Kidney glomerular epithelial cell (primary cell): ENCODE data around the gene CCNE1.
A peak's percentile ranks its signal among the peaks of the same experiment; 100 is the strongest.

Experiments
- DNase-seq: peaks from one replicate; lab custom pipeline; 2025; lab: John Stamatoyannopoulos, UW

Gene CCNE1

GRCh38 chr19:29844891-29845573 lies 33.2 kb downstream of the CCNE1 start:
- peak; percentile 88 for DNase-seq

- no peak for DNase-seq
Measured at GRCh38 chr19:29845574-29846176, 33.9 kb downstream of the CCNE1 start.

GRCh38 chr19:29849208-29849607 lies 37.4 kb downstream of the CCNE1 start:
- DNase-seq: no peak

DNA sequence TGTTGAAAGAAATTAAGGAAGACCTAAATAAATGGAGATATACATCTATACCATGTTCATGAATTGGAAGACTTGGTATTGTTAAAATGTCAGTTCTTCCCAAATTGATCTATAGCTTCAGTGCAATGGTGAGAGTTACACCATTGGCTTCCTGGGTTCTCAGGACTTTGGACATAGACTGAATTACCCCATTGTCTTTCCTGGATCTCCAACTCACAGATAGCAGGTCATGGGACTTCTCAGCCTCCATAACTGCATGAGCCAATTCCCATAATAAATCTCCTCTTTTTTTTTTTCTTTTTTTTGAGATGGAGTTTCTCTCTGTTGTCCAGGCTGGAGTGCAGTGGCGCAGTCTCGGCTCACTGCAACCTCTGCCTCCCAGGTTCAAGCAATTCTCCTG lies 38.7 kb downstream of the CCNE1 start:
- DNase-seq: no peak

GRCh38 chr19:29851769-29852521 lies 40.2 kb downstream of the CCNE1 start:
- no peak for DNase-seq

GRCh38 chr19:29854033-29854432 lies 42.2 kb downstream of the CCNE1 start:
- DNase-seq: no peak

DNA sequence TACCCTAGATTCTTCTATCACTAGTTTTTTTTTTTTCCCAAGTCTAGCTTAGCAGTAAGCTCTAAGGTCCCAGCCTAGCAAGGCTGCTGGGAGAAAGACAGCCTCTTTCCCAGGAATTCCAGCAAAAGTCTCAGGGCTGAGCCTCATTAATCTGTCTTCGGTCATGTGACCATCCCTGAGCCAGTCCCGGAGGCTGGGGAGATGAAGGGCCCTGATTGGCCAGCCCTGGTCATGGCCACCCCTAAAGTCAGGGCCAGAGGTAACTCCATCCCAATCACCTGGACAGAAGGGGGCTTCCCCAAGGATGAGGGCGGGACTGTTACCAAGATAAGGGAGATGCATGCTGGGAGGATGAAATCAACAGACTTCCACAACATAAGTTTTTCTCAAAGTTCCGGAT lies 43.3 kb downstream of the CCNE1 start:
- DNase-seq: no peak

DNA sequence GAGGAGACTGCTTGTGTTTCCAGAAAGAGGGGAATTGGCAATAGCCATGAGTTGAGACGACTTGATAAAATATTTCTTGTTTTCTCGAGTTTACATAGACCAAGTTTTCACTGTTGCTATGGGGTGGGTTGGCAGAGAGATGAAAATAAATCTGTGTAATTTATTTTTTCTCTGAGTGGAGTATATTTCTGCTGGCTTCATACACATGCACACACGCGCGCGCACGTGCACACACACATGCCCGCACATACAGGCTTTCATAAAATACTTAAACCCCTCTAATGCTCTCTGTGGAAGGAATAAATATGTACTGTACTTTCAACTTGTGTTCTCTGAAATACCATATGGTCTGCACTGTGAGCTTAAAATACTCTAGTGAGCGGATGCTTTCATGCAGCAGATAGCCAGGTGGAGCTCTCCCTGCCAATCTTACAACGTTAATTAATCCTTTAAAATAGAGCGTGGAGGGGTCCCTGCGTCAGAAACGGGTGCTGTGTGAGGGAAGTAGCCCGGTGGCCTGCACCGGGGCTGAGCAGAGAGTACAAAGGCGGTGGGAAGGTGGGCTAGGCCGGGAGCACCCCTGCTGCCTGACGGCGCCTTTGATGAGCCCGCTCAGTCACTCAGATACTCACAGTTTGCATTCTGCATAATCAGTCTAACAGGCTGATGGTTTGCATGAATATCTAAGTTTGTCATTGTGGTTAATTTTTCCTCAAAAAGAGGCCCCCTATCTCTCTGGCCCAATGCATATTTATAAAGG lies 44.1 kb downstream of the CCNE1 start:
- DNase-seq: no peak

GRCh38 chr19:29858000-29858596 lies 46.3 kb downstream of the CCNE1 start:
- no peak for DNase-seq

DNA sequence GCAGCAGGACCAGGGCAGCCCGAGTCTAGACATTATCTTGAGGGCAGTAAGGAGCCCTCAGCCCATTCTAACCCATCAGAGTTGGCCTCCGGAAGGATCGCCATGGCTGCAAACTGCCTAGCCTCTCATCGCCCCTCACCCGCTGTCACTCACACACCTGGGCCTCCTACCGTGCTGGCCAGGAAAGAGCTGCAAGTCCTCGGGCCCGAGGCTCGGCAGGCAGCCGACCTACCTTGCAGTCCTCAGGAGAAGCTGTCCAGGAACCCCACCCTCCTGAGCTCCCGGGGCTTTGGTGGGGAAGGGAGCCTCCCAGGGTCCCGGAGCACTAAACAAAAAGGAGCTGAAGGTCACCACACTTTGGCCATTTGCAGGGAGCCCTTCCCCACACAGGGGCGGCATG lies 46.8 kb downstream of the CCNE1 start:
- no peak for DNase-seq

- DNase-seq: no peak
Measured at GRCh38 chr19:29860492-29860891, 48.7 kb downstream of the CCNE1 start.

GRCh38 chr19:29861574-29861973 lies 49.8 kb downstream of the CCNE1 start:
- no peak for DNase-seq

DNA sequence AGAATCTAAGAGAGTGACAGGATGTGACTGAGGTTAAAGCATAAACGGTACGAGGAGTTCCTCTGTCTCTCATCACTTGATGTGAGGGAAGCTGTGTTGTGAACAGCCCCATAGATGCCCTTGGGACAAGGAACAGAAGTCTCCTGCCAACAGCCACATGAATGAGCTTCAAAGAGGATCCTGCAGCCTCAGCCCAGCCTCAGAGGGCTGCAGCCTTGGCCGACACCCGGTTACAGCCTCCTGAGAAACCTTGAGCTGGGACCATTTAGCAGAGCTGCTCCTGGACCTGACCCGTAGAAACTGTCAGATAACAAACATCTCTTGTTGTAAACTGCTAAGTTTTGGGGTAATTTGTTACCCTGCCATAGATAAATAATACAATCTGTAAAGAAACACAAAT lies 54.2 kb downstream of the CCNE1 start:
- no peak for DNase-seq

DNA sequence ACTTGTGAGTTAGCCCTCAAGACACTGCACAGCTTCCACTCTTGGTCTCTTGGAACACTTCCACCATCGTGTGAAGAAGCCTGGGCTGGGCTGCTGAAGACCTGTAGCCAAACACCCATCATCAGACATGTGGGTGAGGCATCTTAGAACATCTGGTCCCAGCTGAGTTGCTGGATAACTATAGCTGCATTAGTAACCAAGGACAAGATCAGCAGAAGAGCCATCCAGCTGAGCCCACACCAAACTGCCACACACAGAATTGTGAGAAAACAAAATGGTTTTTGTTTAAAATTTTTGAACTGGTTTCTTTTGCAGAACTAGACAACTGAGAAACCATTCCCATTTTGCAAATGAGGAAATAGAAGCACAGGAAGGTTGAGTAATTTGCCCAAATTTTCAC lies 56.2 kb downstream of the CCNE1 start:
- DNase-seq: no peak

GRCh38 chr19:29871143-29871542 lies 59.4 kb downstream of the CCNE1 start:
- DNase-seq: no peak

DNA sequence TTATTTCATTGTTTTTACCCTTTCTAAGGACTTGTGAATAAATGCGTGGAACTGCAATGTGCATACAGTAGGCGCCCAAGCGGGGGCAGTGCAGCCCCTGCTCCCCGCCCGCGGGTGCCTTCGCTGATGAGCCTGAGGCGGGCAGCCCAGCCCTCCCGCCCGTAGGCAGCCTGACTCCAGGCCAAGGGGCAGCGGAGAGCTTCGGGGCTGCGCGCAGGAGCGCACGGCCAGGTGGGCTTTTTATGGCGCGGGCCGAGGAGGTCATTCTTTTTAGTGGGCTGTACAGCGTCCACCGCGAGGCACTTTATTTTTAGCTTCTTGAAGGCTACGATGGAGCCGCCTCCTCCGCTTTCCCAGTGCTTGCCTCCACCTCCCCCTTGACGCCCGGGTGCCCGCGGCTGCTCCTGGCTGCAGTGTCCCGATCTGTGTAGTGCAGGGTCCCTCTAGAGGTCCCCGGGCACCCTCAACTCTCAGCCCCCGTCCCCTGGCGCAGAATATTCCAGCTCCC lies 60.5 kb downstream of the CCNE1 start:
- no peak for DNase-seq

- DNase-seq: no peak
Measured at GRCh38 chr19:29873024-29873800, 61.4 kb downstream of the CCNE1 start.
